ENCODE results near the gene YJU2. TPM values are rescaled to one million over a fixed set of nuclear protein-coding genes. Genes with fewer than 3 reads are reported as not detected.

The YJU2 gene
- total and polyA plus RNA-seq, 5 donors from 2014 or later = 24.8 to 37.7 (median 28.5) TPM

DNA sequence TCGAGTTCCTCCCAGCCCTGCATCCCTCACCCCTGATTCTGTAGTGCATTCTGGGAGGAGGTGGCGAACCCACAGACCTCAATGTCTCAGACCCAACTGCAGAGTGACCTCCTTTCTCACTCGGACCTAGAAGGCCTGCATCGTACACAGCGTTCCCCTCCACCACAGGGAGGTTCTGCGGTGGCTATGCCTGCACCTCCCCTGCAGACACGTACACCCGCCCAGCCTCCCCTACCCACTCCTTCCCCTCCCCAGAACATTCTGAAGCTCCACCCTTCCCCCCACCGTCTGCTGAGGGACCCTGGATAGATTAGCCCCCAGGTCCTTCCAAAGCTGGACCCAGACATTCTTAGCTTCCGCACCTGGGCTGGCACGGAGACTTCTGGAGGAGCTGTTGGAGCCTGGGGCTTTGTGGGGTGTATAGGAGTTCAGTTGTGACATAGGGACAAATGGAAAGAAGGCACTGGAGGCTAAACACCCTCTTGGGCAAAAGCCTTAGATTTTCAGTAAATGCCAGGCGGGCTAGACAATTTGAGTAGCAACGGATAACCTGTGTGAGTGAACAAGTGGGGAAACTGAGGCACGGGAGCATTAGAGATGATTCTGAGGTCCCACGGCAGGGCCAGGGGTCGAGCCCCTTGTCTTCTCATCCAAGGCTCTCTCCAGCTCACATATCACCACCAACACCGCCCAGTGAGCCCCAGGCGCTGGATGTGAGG, 57.1 kb downstream of the YJU2 start:
- no peak for ATAC-seq (ENCODE audit: low read depth in 2 of 2)
- peak overlapping the region; percentile 23 to 84 (median 51) for H3K4me3 Mint-ChIP-seq
- H3K9me3 ChIP-seq (ENCODE audit: control insufficient read depth in 2 of 2, low read length in 2 of 2) = no peaks in the 10 kb centered on the region
- no peaks in the 10 kb centered on the region for H3K36me3 Mint-ChIP-seq
- H3K27ac Mint-ChIP-seq = no peak overlapping the region
- H3K4me3 ChIP-seq (ENCODE audit: low read depth, low read length) = no peak overlapping the region
- no peak overlapping the region for H3K27ac ChIP-seq (ENCODE audit: insufficient read depth, low read length, poor library complexity, severe bottlenecking)
- no peaks in the 10 kb centered on the region for H3K9me3 Mint-ChIP-seq
- H3K27me3 Mint-ChIP-seq = peaks cover 4% of the 10 kb centered on the region
- no peaks in the 10 kb centered on the region for H3K36me3 ChIP-seq (ENCODE audit: control insufficient read depth, insufficient read depth, low read length)
- DNase-seq = no peak
- peaks cover 15% of the 10 kb centered on the region for H3K4me1 ChIP-seq (ENCODE audit: control insufficient read depth, insufficient read depth, low read length, poor library complexity, severe bottlenecking)
- H3K4me1 Mint-ChIP-seq = peaks cover 0 to 47% (median 7%) of the 10 kb centered on the region in 4 donors
- H3K27me3 ChIP-seq (ENCODE audit: control insufficient read depth, insufficient read depth, low read length) = no peaks in the 10 kb centered on the region

DNA sequence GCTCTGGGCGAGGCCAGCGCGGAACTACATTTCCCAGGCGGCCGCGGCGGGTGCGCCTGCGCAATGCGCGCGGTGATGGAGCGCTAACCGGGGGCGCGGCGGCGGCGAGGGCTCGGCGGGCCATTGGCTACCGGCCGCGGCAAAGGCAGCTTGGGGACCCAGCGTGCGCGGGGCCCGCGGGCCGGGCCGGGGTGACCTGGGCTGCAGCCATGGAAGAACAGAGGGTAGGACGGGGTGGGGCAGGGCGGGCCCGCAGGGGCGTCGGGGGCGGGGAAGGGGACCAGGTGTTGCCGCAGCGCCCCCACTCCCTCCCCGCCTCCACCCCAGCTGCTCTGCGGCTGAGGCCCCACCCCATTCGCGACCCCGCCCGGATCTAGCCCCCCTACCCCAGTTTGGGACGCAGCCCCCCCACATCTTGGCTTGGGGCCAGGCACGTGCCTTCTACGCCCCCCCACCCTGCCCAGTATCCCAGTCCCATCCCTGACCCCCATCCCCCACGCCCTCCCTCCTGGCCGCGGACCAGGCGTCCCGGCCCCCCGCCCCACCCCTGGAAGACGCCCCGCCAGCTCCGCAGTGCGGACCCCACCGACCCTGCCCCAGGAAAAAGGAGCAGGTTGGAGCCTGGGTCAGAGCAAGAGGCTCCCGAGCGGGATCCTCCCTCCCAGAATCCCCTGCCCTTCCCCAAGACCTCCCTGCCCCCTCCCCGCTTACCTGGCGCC, 57.8 kb downstream of the YJU2 start, which contains the start of gene FSD1:
FSD1 (plus strand) TSS at position 61 of the 719 bp plus-strand sequence; CDS start at position 210, 149 bp downstream.
- Histone ChIP-seq H3K27ac (ENCODE audit: insufficient read depth, low read length, poor library complexity, severe bottlenecking) (no peak within 1 kb of the TSS), H3K27me3 (ENCODE audit: control insufficient read depth, insufficient read depth, low read length) (no peaks in the 10 kb centered on the region), H3K36me3 (ENCODE audit: control insufficient read depth, insufficient read depth, low read length) (no peaks in the 10 kb centered on the region), H3K4me1 (ENCODE audit: control insufficient read depth, insufficient read depth, low read length, poor library complexity, severe bottlenecking) (peaks cover 15% of the 10 kb centered on the region), H3K9me3 (ENCODE audit: control insufficient read depth in 2 of 2, low read length in 2 of 2) (no peaks in the 10 kb centered on the region), H3K4me3 (ENCODE audit: low read depth, low read length) (no peak within 1 kb of the TSS)
- DNase-seq = peak; percentile 33 to 71 (median 49)
- ATAC-seq (ENCODE audit: low read depth in 2 of 2) = peak; percentile 56
- peak within 1 kb of the TSS; percentile 23 to 84 (median 51) for H3K4me3 Mint-ChIP-seq
- H3K4me1 Mint-ChIP-seq = peaks cover 0 to 42% (median 7%) of the 10 kb centered on the region in 4 donors
- H3K27me3 Mint-ChIP-seq = peaks cover 4% of the 10 kb centered on the region
- H3K27ac Mint-ChIP-seq = no peak within 1 kb of the TSS
- H3K36me3 Mint-ChIP-seq = no peaks in the 10 kb centered on the region
- H3K9me3 Mint-ChIP-seq = no peaks in the 10 kb centered on the region

- peaks cover 0 to 40% (median 7%) of the 10 kb centered on the region in 4 donors for H3K4me1 Mint-ChIP-seq
- H3K4me3 Mint-ChIP-seq = peak overlapping the region in 1 of 4 donors; percentile 61
- no peaks in the 10 kb centered on the region for H3K27me3 ChIP-seq (ENCODE audit: control insufficient read depth, insufficient read depth, low read length)
- no peaks in the 10 kb centered on the region for H3K36me3 ChIP-seq (ENCODE audit: control insufficient read depth, insufficient read depth, low read length)
- no peaks in the 10 kb centered on the region for H3K9me3 Mint-ChIP-seq
- peaks cover 15% of the 10 kb centered on the region for H3K4me1 ChIP-seq (ENCODE audit: control insufficient read depth, insufficient read depth, low read length, poor library complexity, severe bottlenecking)
- H3K27ac ChIP-seq (ENCODE audit: insufficient read depth, low read length, poor library complexity, severe bottlenecking) = no peak overlapping the region
- no peaks in the 10 kb centered on the region for H3K9me3 ChIP-seq (ENCODE audit: control insufficient read depth in 2 of 2, low read length in 2 of 2)
- H3K27me3 Mint-ChIP-seq = peaks cover 4% of the 10 kb centered on the region
- H3K4me3 ChIP-seq (ENCODE audit: low read depth, low read length) = no peak overlapping the region
- no peak overlapping the region for H3K27ac Mint-ChIP-seq
- DNase-seq (no peak), ATAC-seq (ENCODE audit: low read depth in 2 of 2) (no peak)
- no peaks in the 10 kb centered on the region for H3K36me3 Mint-ChIP-seq
These were observed 58.4 kb downstream of the YJU2 start for GRCh38 chr19:4305257-4305612.

DNA sequence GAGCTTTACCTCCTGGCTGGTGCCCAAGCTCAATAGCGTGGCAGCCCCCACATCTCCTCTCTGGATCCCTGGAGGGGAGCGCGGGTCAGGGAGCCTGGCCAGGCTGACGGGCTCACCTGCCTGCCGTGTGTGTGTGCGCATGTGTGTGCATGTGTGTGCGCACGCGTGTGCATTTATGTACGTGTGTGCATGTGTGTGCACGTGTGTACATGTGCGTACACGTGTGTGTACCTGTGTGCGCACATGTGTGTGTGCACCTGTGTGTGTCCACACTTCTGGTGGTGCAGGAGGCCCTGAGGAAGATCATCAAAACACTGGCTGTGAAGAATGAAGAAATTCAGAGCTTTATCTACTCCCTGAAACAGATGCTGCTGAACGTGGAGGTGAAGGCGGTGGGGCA, 58.8 kb downstream of the YJU2 start:
- no peaks in the 10 kb centered on the region for H3K36me3 Mint-ChIP-seq
- no peak for ATAC-seq (ENCODE audit: low read depth in 2 of 2)
- no peak overlapping the region for H3K4me3 ChIP-seq (ENCODE audit: low read depth, low read length)
- H3K27ac Mint-ChIP-seq = peak overlapping the region in 1 of 3 donors; percentile 9
- peaks cover 0 to 36% (median 7%) of the 10 kb centered on the region in 4 donors for H3K4me1 Mint-ChIP-seq
- H3K4me3 Mint-ChIP-seq = peak overlapping the region in 1 of 4 donors; percentile 61
- H3K9me3 Mint-ChIP-seq = no peaks in the 10 kb centered on the region
- H3K9me3 ChIP-seq (ENCODE audit: control insufficient read depth in 2 of 2, low read length in 2 of 2) = no peaks in the 10 kb centered on the region
- DNase-seq = no peak
- H3K27ac ChIP-seq (ENCODE audit: insufficient read depth, low read length, poor library complexity, severe bottlenecking) = no peak overlapping the region
- no peaks in the 10 kb centered on the region for H3K36me3 ChIP-seq (ENCODE audit: control insufficient read depth, insufficient read depth, low read length)
- H3K4me1 ChIP-seq (ENCODE audit: control insufficient read depth, insufficient read depth, low read length, poor library complexity, severe bottlenecking) = peaks cover 15% of the 10 kb centered on the region
- H3K27me3 Mint-ChIP-seq = peaks cover 4% of the 10 kb centered on the region
- H3K27me3 ChIP-seq (ENCODE audit: control insufficient read depth, insufficient read depth, low read length) = no peaks in the 10 kb centered on the region

DNA sequence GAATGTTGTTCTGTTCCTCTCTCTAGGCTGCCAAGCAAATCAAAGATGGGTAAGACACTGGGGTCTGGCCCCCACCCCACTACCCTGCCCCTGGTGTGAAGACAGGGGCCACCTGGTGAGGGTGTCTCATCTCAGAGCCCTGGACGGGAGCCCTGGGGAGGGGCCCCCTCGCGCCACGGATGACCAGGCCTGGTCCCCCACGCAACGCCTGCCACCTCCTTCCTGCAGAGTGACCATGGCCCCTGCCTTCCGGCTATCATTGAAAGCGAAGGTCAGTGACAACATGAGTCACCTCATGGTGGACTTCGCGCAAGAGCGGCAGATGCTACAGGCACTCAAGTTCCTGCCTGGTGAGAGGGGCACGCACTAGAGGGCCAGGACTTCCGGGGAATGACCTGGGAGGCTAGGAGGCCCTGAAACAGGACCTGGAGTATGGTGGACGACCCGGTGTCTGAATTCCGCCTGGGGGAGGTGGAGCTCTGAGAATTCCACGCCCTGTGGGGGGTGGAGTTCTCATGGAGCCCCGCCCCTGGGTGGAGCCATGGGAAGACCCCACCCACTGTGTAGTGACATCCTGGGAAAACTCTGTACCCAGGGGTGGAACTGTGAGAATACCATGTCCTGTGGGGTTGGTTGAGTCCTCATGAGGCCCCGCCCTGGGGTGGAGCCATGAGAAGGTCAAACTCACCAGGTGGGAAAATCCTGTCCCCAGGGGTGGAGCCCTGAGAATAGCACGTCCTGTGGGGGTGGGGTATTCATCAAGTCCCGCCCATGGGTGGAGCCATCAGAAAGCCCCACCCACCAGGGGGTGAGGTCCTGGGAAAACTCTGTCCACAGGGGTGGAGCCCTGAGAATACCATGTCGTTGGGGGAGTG, 63.6 kb downstream of the YJU2 start:
- H3K4me3 Mint-ChIP-seq = no peak overlapping the region
- DNase-seq (no peak), ATAC-seq (ENCODE audit: low read depth in 2 of 2) (no peak)
- no peaks in the 10 kb centered on the region for H3K9me3 Mint-ChIP-seq
- no peaks in the 10 kb centered on the region for H3K36me3 Mint-ChIP-seq
- Histone ChIP-seq H3K36me3 (ENCODE audit: control insufficient read depth, insufficient read depth, low read length) (no peaks in the 10 kb centered on the region), H3K4me3 (ENCODE audit: low read depth, low read length) (no peak overlapping the region), H3K27me3 (ENCODE audit: control insufficient read depth, insufficient read depth, low read length) (no peaks in the 10 kb centered on the region), H3K4me1 (ENCODE audit: control insufficient read depth, insufficient read depth, low read length, poor library complexity, severe bottlenecking) (no peaks in the 10 kb centered on the region), H3K27ac (ENCODE audit: insufficient read depth, low read length, poor library complexity, severe bottlenecking) (no peak overlapping the region), H3K9me3 (ENCODE audit: control insufficient read depth in 2 of 2, low read length in 2 of 2) (no peaks in the 10 kb centered on the region)
- no peak overlapping the region for H3K27ac Mint-ChIP-seq
- peaks cover 0 to 2% (median 0%) of the 10 kb centered on the region in 4 donors for H3K4me1 Mint-ChIP-seq
- H3K27me3 Mint-ChIP-seq = no peaks in the 10 kb centered on the region

- Mint-ChIP-seq H3K9me3 (no peaks in the 10 kb centered on the region), H3K4me3 (peak overlapping the region in 1 of 4 donors; percentile 88), H3K4me1 (no peaks in the 10 kb centered on the region), H3K27ac (no peak overlapping the region), H3K27me3 (no peaks in the 10 kb centered on the region), H3K36me3 (no peaks in the 10 kb centered on the region)
- no peak for ATAC-seq (ENCODE audit: low read depth in 2 of 2)
- no peaks in the 10 kb centered on the region for H3K4me1 ChIP-seq (ENCODE audit: control insufficient read depth, insufficient read depth, low read length, poor library complexity, severe bottlenecking)
- no peaks in the 10 kb centered on the region for H3K36me3 ChIP-seq (ENCODE audit: control insufficient read depth, insufficient read depth, low read length)
- no peak for DNase-seq
- no peaks in the 10 kb centered on the region for H3K9me3 ChIP-seq (ENCODE audit: control insufficient read depth in 2 of 2, low read length in 2 of 2)
- H3K4me3 ChIP-seq (ENCODE audit: low read depth, low read length) = no peak overlapping the region
- no peaks in the 10 kb centered on the region for H3K27me3 ChIP-seq (ENCODE audit: control insufficient read depth, insufficient read depth, low read length)
- H3K27ac ChIP-seq (ENCODE audit: insufficient read depth, low read length, poor library complexity, severe bottlenecking) = no peak overlapping the region
These were observed 67.1 kb downstream of the YJU2 start for GRCh38 chr19:4313847-4314490.

GRCh38 chr19:4316956-4317355, 70.1 kb downstream of the YJU2 start:
- Histone ChIP-seq H3K36me3 (ENCODE audit: control insufficient read depth, insufficient read depth, low read length) (no peaks in the 10 kb centered on the region), H3K4me3 (ENCODE audit: low read depth, low read length) (no peak overlapping the region), H3K27ac (ENCODE audit: insufficient read depth, low read length, poor library complexity, severe bottlenecking) (no peak overlapping the region), H3K9me3 (ENCODE audit: control insufficient read depth in 2 of 2, low read length in 2 of 2) (no peaks in the 10 kb centered on the region), H3K4me1 (ENCODE audit: control insufficient read depth, insufficient read depth, low read length, poor library complexity, severe bottlenecking) (no peaks in the 10 kb centered on the region), H3K27me3 (ENCODE audit: control insufficient read depth, insufficient read depth, low read length) (no peaks in the 10 kb centered on the region)
- Mint-ChIP-seq H3K9me3 (peaks cover 0 to 6% (median 3%) of the 10 kb centered on the region in 7 donors), H3K27ac (no peak overlapping the region), H3K36me3 (no peaks in the 10 kb centered on the region), H3K4me3 (no peak overlapping the region), H3K4me1 (peaks cover 0 to 3% (median under 1%) of the 10 kb centered on the region in 4 donors), H3K27me3 (peaks cover 4% of the 10 kb centered on the region)
- ATAC-seq (ENCODE audit: low read depth in 2 of 2) (no peak), DNase-seq (no peak)
